GM19372 (cell line): Measurements from ENCODE around the gene PDRG1.

Source experiments
- ATAC-seq: cut with Tn5 transposase; IDR thresholded peaks from one replicate; pipeline ENCODE4 v1.9.1; 2021; ENCODE audit warnings: mild to moderate bottlenecking, low read depth, moderate library complexity; ENCODE audit not compliant: unreplicated experiment

PDRG1 gene

DNA sequence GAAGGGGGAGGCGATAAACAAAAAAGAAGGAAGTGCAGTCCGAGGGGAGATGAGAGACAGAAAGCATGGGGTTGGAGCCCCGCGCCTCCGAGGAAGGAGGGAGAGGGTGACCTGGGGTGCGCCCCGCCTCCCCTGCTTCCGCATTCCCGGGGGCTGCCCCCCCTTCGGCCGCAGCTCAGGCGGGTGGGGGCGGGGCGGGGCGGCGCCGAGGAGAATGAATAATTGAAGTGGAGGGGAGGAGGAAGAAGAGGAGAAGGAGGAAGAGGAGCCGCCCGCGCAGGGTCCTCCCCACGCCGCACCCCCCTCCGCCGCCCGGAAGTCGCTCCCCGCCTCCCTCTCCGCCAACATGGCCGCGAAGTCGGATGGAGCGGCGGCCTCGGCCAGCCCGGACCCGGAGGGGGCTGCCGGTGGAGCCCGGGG is 16.0 kb upstream of the PDRG1 start, which contains the start of gene XKR7:
XKR7 (plus strand) TSS at position 322 of the 420 bp plus-strand sequence; CDS start at position 347, 25 bp downstream.
- no peak for ATAC-seq

DNA sequence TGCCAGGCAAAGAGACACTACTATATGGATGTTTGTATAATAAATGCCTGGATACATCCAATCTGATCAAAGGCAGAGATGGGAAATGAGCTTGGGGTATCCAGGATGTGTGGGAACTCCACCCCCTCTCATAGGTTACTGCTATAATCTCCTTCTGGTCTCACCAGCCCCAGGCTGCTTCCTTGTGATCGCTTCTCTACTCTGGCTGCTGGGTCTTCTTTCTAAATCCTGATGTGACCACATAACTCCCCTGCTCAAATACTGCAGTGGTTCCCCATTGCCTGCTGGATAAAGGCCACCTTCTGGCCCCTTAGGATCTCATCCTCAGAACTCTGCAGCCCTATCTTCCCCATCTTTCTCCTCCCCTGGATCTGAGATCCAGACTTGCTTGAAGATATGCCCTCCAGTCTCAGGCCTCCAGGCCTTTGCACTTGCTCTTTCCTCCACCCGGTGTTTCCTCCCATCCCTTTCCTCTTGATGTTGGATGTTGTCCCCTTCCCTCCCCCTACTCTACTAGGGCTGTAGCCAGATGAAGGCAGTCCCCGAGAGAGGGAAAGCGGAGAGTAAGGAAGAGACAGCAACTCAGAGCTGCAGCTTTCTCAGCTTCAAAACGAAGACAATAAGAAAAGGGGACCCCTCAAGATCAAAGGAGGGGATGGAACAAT is 15.3 kb upstream of the PDRG1 start:
- no peak for ATAC-seq

DNA sequence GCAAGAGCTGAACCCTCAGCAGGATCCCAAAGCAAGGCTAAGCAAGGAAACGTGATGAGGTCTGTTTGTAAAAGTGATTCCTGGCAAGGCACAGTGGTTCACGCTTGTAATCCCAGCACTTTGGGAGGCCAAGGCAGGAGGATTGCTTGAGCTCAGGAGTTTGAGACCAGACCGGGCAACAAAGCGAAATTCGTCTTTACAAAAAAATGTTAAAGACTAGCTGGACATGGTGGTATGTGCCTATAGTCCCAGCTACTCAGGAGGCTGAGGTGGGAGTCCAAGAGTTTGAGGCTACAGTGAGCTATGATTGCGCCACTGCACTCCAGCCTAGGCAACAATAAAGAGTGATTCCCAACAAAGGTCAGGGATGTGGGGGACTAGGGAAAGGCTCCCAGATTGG is 12.0 kb upstream of the PDRG1 start:
- no peak for ATAC-seq

DNA sequence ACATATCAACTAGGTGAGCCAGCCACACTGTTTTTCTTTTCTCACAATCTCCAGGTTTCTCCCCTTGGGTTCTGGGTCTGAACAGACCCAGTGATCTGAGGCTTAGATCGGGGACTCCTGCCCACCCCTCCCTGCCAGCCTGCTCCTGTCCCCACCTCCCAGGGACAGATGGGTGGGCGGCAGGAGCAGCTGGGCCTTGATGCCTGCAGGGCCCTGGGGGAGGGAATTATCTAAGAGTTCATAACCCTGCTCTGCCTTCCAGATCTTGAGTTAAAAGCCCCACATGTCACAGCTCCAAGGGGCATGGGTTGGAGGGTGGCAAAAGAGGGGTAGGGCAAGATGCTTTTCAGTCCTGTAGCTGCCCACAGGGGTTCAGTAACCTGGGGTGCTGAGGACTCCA is 10.9 kb upstream of the PDRG1 start:
- no peak for ATAC-seq

DNA sequence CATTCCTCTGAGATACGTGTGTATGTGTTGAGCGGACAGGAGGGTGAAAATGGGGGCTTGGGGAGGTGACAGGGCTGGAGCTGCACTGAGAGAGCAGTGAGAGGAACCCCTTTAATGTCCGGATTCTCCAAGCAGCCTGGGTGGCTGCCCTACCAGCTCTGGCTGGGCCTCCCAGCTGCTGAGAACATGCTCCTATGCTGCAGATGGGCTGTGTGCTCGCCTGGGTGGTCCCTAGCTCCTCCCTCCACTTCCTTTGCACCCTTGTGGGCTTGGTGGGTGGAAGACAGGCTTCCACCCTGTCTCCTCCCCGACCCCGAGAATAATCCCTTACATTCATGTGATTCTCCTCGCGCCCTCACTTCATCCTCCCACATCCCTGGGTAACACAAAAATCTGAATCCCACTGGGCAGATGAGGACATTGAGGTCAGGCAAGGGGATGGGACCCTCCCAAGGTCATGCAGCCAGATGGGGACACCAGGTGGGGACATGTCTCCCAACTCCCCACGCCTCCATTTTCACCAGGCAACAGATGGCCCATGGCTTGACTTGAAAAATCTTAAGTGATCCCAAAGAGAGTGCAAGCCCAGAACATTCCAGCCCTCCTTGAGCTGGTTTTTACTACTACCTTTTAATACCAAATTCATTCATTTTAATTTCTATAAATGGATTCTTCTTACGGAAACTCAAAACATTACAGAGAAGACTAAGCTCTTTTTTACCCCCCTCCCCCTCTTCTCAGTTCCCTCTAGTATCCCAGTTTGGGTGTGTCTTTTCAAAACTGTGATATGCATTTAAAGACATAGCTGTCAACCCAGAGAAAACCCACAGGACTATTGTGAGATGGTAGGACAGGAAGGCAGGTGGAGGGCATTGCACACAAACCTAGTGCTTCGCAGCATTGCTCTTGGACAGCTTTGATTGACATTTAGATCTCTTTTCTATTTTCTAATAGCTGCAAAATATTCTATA is 5.0 kb upstream of the PDRG1 start:
- ATAC-seq: no peak

DNA sequence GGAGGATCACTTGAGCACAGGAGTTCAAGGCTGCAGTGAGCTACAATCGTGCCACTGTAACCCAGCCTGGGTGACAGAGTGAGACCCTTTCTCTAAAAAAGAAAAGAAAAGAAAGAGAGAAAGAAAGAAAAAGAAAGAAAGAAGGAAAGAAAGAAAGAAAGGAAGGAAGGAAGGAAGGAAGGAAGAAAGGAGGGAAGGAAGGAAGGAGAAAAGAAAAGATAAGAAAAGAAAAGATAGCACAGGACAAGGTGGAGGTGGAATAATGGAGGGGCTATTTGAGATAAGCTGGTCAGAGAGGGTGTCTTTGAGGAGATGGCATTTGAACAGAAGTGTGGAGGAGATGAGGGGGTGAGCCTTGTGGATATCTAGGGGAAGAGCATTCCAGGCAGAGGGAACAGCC is 2.7 kb upstream of the PDRG1 start:
- no peak for ATAC-seq

DNA sequence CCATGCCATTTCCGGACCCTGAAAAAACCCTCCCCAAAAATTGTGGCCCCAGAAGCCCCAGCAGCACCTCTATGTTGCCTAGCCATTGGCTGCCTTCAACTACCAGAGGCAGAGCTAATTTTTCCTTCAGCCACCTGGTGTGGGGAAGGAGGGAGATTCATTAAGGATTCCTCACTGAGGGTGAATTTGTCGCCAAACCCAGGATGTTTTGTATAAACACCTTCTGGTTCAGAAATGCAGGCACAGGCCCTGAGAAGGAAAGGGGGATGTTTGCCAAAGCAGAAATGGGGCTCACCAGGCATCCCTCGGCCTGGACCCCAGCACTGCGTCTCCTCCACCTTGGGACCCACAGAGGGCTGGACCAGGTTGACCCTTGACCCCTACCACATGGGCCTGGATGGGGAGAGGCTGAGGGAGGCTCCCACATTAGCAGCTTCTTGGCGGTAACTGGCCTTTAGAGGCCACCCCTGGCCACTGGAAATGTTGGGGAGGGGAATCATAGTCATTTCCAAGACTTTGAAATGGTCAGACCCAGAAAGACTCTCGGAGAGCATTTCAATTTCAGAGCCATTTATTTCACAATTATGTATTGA is 1.8 kb upstream of the PDRG1 start:
- no peak for ATAC-seq

DNA sequence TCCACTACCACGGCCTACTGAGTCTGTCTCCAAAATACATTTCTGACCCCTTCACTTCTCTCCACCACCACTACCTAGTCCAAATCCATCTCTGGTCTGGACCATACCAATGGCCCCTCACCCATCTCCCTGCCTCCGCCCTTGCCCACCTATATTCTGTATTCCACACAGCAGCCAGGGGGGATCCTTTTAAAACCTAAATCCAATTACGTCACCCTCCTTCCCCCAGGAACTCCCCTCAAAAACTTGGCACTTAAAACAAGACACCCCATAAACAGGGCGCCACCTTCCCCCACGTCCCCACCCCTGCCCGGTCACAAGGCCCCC is 680 bp downstream of the PDRG1 start:
- ATAC-seq: no peak

DNA sequence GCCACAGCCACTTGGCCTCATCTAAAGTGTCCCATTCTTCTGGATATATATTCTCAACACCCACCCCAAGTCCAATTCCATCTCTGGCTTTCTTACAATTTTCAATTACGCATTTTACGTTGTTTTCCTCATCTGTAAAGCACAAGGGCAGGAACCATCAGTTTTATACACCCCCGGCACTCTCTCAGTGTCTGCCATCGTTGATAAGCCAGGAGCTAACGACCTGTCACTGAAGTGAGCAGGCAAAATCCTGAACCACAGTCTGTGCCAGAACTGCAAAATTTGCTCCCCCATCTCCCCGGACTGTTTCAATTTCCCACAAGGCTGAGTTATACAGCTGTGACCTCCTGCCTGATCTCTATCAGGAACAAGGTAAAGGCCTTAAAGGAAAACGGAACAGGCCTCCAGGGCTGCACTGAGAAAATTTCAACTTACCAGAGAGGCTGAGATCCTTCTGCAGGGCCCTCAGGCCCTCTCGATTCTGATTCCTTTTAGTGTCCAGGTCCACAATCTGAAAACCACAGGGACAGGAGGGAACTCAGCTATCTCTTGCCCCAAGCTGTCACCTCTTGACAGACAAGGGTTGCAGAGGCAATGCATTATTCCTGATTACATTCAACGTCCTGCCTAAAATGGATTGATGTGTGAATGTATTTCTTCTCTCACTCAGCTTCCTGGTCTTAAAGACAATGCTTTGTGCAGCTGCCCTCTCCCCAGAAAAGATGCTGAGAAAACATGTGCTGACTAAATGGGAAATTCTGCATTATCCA is 1.8 kb downstream of the PDRG1 start:
- ATAC-seq: no peak

DNA sequence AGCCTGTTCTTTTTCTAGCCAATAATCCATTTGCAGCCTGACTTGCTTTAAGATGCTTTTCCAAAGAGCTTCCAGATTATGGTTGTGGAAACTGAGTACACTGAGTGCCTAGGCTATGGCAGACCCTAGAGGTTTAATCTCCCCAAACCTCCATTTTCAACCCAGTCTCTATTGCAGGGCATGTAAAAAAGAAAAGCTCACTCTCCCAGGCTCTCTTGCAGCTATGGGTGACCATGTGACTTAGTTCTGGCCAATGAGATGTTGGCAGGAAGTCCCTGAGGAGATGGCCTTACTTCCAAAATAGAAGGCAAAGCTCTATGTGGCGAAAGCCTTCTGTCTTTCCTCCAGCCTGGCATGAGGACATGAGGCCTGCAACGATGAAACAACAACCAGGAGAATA is 3.8 kb downstream of the PDRG1 start:
- no peak for ATAC-seq

DNA sequence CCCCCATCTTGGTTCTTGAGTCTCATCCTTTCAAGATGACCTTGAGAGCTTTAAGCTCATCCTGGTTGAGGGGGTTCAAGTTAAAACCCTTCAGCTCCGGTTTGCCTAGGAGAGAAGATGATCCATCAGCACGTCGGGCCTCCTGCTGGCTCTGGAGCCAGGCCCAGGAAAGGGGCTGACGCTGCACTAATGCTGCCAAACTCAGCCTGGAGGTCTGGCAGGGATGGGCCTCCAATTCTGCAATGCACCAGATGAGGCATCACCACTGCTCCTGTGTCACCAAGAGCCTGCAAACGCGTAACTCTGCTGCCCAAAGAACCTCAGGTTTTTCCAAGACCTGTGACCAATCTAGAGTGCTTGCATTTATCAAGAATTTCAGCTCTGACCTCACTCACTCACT is 6.1 kb downstream of the PDRG1 start:
- ATAC-seq: no peak

DNA sequence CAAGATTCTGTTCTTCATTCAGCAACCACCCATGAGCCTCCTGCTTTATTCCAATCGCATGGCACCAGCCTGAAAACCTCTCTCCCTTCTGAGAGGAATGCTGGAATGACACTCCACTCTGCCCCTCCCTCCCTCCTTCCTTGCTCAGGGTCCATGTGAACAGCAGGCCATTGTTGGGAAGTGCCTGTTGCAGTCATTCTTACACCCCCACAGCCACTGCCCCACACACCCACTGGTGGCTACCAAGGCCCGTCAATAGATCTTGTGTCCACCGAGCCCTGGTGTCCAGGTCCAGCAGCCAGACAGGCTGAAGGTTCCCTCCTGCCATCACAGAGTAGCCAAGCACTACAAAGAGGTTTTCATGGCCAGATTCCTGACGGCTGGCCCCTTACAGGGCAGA is 6.5 kb downstream of the PDRG1 start:
- ATAC-seq: no peak

DNA sequence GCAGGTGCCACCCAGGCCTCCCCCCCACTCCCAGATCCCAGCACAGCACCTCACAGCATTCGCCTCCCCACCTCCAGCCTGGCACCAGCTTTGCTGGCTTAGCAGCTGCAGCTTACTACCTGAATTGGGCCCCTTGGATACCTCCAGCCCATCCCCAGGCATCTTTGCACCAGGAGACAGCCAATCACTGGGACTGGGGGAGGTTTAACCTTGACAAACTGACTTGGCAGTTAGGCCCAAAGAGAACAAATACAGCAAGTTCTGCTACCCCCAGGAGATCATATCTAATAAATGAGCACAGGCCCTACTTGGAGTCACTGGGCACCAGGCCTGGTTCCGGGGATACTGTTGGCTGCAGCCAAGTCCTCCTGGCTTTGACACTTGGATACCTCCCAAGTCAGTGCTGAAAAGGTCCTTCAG is 8.8 kb downstream of the PDRG1 start:
- no peak for ATAC-seq

DNA sequence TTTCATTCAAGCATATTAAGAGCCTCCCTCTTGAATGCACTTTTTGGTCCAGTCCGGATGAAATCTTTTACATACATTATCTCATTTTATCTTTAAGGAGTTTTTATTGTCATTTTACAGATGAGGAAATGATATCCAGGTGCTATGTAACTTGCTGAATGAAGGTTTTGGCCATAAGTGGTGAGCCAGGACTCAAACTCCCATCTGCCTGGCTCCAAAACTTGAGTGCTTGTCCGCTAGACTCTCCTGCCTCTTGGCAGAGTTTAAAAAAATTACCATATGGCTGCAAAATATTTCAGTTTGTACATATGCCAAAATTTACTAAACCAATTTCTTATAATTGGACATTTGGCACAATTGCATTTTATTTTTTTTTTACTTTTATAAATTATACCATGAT is 12.2 kb downstream of the PDRG1 start:
- no peak for ATAC-seq

DNA sequence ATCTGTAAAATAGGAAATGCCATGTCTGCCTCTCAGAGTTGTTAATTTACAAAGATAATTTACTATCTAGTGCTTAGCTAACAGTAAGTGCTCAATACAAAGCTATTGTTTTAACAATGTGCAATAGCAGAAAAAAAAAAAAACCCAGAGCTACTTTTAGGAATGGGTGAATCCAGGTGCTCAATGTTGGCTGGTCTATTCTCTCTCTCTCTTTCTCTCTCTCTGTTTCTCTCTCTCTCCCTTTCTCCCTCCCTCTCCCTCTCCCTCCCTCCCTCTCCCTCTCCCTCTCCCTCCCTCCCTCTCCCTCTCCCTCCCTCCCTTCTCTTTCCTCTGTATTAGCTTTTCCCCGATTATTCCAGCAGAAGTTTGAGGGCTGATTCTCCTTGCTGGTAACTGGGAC is 14.0 kb downstream of the PDRG1 start:
- no peak for ATAC-seq

DNA sequence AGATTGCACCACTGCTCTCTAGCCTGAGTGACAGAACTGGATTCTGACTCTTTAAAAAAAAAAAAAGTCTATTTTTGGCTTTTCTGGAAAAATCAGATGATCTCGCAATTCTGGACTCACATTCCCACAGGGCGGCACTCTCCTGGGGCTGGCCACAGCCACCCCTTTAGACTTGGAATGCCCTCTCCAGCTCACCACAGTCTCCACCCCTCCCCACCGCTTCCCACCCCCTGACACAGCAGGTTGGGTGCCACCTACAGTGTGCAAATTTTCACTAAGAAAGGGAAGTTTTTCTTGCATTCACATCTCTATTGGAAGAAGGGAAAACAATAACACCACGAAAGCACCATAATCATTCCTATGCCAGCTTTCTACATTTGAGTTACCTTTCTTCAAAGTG is 15.4 kb downstream of the PDRG1 start:
- ATAC-seq: no peak

DNA sequence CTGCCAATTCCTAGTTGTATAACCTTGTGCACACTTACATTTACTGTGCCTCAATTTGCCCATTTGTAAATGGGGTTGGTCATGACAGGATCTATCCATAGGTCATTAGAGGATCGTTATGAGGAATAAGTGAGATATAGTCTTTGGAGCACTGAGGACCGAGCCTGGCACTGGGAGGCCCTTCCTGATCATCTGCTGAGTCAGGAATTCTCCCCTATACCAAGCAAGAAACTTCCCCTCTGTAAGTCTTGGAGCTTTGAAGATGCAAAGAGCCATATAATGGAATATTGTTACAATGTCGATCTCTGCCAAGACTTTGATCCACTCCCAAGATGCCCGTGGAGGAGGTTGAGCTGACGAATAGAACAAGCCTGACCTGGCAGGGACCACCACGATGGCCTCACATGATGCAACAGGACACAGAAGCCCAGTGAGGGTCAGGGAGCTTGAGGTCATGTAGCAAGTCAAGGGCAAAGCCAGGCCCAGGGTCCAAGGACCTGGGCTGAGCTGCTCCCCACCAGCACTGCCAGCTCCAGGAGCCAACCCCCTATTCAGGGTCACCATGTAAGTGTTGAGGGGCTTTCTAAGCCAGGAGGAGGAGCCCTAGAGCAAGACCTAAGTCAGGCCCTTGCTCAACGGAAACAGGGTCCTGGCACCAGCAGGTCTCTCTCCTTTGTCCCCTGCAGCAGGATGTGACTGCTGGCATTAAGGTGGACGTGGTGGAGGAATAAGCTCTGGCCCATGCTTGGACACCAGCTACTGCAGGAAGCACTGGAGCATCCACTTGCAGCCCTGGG is 16.7 kb downstream of the PDRG1 start:
- ATAC-seq: no peak

DNA sequence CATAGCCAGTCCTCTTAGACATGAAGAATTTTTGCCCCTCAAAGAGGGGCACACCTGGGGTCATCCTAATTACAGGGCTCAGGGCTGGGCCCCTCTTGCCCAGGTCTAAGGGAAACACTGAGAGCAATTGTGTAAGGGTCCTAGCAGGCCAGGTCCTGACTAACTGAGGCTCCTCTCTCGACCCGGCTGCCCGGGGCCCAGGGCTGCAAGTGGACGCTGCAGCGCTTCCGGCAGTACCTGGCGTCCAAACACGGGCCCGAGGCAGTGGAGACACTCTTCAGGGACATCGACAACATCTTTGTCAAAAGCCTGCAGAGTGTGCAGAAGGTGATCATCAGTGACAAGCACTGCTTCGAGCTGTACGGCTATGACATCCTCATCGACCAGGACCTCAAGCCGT is 17.4 kb downstream of the PDRG1 start:
- ATAC-seq: no peak

DNA sequence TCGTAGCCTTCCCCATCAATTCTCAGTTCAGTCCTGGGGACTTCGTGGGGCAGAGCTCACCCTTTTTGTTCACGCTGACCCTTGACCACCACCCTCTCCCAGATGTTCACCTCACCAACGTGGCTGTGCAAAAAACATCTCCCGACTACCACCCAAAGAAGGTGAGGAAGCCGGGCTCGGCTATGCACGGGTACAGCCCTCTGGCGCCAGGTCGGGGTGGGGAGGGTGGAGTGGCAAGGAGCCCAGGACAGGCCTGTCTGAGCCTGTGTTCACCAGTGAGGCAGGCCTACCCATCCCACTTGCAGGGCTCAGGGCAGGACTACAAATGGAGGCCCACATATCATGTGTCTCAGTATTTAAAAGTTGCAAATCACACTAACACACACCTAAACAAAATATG is 18.1 kb downstream of the PDRG1 start:
- ATAC-seq: no peak

DNA sequence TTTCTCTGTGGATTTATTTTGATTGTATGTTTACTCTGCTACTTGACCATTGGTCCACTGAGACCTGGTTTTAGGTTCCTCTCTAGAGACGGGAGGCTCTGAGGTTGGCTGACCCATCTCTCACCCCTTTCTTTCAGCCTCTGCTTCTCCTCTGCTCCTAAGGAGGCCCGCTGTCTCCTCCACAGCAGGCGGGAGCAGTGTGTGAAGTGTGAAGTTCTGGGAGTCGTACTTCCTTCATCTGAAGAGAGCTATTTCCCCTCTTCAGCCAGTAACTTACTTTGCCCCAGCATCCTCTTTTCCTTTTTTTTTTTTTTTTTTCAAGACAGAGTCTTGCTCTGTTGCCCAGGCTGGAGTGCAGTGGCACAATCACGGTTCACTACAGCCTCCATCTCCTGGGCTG is 21.1 kb downstream of the PDRG1 start:
- ATAC-seq: no peak
